HG03135 (cell line): ENCODE results near the gene DUSP7.
A peak's percentile ranks its signal among the peaks of the same experiment; 100 is the strongest.

Experiments
- ATAC-seq: cut with Tn5 transposase; IDR thresholded peaks from one replicate; pipeline ENCODE4 v1.9.1; 2021; ENCODE audit warnings: mild to moderate bottlenecking, moderate library complexity; ENCODE audit not compliant: unreplicated experiment

DUSP7 gene, protein sequence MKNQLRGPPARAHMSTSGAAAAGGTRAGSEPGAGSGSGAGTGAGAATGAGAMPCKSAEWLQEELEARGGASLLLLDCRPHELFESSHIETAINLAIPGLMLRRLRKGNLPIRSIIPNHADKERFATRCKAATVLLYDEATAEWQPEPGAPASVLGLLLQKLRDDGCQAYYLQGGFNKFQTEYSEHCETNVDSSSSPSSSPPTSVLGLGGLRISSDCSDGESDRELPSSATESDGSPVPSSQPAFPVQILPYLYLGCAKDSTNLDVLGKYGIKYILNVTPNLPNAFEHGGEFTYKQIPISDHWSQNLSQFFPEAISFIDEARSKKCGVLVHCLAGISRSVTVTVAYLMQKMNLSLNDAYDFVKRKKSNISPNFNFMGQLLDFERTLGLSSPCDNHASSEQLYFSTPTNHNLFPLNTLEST

DNA sequence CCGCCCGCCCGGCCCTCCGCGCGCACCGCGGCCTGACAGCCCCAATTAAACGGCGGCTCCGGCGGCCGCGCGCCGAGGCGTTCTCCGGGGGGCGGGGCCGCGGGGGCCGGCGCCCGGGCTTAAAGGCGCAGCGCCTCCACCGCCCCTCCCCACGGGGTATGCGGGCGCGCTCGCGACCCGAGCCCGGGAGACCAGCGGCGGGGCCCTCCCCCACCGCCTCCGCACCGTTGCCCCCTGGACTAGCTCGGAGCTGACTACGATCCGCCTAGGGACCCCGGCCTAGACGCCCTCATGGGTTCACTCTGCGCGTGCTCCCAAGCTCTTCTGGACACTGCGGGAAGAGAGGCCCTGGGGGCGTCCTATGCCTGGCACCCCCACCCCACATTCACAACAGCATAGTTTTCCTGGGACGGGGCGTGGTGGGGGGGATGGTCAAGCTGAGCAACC is at the start of gene DUSP7:
TSS of gene DUSP7 (minus strand) at position 51 of the 447 bp plus-strand sequence. CDS start 205 bp downstream, outside the sequence.
- peak; percentile 38 for ATAC-seq

DNA sequence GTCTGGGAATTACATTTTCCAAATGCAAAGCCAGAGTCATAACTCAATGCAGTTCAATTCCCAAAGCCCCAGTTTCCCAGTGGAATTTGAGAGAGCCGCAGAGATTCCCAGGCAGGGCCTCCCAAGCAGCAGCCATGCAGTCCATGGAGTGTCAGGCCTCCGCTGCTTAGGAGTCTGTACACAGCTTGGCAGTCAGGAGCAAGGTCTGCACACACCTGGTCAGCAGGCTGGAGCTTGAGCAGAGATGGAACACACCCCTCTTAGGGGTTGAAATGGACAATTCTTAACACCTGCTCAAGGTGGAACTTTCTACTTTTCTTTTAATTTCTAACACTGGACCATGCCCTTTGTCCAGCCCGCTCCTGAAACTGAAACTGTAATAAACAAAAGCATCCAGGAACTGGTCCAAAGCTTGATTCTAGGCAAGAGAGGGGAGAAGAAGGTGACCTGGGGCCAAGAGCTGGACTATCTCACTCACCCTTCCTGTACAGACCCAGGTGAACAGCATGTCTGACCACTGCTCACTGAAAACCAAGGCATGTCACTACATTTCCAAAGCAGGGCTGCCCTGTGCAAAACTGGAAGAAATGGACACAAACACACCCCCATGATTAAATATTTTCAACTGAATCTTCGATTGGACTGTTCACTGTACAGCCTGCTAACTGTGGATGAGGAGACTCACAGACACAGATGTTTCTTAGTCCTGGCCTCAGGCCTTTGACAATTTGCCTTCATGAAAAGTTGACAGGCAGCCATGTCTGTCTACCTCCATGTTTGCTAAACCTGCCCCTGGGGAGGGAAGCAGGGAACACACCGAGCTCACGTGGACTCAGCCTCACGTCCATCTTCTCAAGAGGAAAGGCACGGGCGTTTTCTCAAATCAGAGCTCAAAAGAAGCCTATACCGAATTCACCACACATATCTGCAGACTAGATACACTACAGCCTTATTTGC is 48.6 kb upstream of the DUSP7 start:
- ATAC-seq: no peak

DNA sequence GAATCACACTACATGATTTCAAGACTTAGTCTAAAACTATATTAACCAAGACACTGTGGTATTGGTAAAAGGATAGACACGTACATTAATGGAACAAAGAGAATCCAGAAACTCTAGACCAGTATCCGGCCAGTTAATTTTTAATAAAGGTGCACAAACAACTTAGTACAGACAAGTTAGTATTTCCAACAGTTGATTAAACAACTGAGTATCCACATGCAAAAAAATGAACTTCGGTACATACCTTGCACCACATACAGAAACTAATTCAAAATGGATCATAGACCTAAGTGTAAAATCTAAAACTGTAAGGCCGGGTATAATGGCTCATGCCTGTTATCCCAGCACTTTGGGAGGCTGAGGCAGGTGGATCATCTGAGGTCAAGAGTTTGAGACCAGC is 46.6 kb upstream of the DUSP7 start:
- no peak for ATAC-seq

DNA sequence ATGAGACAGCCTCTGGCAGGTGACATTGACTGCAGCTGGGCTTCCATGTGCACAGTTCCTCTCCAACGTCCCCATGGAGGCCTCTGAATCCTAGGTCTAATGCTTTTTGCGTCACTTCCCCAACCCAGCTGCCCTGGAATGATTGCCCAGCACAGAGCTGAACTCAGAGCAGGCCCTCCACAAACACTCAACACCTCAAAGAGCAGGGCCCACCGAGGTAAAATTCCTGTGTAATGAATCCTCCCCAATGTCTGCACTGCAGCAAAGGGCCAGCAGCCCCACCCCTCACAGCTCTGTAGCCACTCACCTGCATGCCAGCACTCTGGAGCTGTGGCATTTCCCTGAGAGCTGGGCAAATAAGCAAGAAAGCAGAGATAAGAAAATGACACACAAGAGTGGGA is 42.6 kb upstream of the DUSP7 start:
- ATAC-seq: no peak

DNA sequence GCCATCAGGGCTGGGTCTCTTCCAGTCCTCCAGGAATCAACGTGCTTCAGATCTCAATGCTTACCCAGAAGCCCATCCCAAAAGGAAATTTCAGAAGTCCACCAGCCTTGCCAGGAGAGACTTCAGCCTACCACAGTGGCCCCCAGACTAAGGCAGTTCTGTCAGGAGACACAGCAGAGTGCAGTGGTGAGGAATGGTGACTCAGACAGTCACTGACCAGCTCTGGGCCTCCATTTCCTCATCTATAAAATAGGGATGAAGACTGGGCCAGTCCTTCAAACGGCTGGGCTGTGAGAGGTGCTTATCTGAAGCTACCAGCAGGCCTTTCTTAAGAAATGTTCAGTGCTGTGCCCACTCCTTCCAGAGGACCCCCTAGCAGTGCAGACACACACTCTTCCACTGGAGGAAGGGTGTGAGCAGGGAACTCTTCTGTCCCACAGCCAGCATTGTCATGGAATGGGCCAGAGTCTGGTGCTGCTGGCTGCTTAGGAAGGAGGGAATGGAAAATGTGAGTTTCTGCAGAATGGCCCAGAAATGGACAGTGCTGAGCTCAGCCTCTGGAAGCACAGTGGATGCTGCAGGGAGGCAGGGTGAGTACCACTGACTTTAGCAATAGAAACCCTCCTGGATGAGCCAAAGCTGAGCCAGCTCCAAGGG is 41.6 kb upstream of the DUSP7 start:
- no peak for ATAC-seq

GRCh38 chr3:52095990-52096775 is 39.8 kb upstream of the DUSP7 start:
- ATAC-seq: no peak

GRCh38 chr3:52094571-52095485 is 38.5 kb upstream of the DUSP7 start:
- ATAC-seq: no peak

- no peak for ATAC-seq
Observed at GRCh38 chr3:52093756-52094545, 37.6 kb upstream of the DUSP7 start.

- ATAC-seq: no peak
Observed at GRCh38 chr3:52092891-52093290, 36.5 kb upstream of the DUSP7 start.

DNA sequence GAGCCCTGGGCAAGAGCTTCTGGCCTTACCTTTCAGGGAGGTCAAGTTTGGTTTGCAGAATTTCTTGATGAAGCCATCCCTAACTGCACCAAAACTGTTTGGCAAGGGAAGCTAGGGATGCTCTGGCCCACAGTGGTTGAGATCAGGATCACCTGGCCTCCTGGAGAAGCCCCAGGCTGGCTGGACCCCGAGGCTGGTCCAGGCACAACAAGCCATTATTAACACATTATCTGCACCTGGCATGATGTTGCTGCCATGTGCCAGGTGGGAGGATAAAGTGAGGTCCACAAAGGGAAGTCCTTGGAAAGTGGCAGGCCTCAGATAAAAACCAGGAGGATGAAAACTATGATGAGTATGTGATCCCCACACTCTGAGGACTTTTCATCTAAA is 35.9 kb upstream of the DUSP7 start:
- ATAC-seq: no peak

DNA sequence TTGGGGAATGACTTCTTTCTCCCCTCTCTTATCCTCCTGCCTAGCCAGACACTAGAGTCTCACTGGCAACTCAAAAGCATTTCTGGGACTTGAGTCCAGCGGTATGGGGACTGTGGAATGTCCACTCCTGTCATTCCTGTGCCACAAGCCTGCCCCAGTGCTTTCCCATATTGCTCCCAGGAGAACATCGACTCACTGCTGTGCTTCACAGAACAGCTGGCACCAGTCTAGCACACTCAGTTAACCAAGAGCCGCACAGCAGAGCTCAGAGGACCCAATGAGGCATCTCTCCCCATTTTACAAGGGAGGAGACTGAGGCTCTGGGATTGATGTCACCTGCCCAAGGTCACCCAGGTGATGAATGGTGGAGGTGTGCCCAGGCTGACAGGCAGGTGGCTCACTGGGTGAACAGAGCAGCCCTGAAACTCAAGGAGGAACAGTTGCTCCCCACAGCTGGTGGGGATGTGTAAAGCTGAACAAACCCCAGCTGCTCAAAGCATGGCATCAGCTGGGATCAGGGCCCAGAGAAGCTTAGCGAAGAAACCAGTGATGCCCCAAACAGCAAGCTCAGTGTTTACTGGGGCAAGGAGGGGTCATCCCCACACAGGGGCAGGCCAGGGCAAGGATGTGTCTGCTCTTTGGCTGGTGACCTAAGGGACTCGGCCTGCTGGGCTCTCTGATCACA is 35.4 kb upstream of the DUSP7 start:
- no peak for ATAC-seq

GRCh38 chr3:52090933-52091468 is 34.6 kb upstream of the DUSP7 start:
- ATAC-seq: no peak

- ATAC-seq: no peak
Observed at GRCh38 chr3:52090131-52090932, 34.0 kb upstream of the DUSP7 start.

DNA sequence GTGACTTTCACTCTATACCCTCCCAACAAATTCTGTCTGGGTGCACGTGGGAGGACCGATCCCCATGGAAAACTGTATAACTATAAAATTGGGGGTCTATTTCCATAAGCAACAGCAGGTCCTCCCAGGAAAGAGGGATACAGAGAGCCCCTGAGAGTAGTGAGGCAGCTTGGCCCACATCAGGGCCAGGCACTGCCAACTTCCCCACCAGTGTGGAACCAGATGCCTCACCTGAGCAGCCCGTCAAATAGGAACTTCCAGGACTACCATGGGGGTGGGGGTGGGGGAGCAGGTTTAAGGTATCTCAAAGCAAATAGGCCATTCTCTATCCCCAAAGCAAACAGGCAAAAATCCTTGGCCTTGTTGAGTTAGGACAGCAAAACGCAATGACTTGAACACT is 33.3 kb upstream of the DUSP7 start:
- no peak for ATAC-seq

- ATAC-seq: no peak
Observed at GRCh38 chr3:52088445-52089367, 32.3 kb upstream of the DUSP7 start.

GRCh38 chr3:52087731-52088130 is 31.4 kb upstream of the DUSP7 start:
- ATAC-seq: no peak
